ENCODE data around the gene HPX. TPM values are rescaled to one million over a fixed set of nuclear protein-coding genes. Genes with fewer than 3 reads are reported as not detected.

The HPX gene
- total RNA-seq, 4 donors from 2014 or later = 0.31 to 3.6 TPM; not detected in 2

GRCh38 chr11:6433998-6434660 is 6.7 kb downstream of the HPX start:
- H3K36me3 ChIP-seq = no peaks in the 10 kb centered on the region
- ATAC-seq = no peak
- H3K27ac ChIP-seq = no peak overlapping the region
- H3K9me3 ChIP-seq = no peaks in the 10 kb centered on the region
- 78 to 80% methylated on average over 3 to 5 of the region's 5 CpGs for WGBS, 2 donors (ENCODE audit: low coverage in 1 of 2)
- TF ChIP-seq EP300 (IDR thresholded peaks at IDR 0.05) = no peak
- no peak for TF ChIP-seq CTCF (IDR thresholded peaks at IDR 0.05)
- TF ChIP-seq POLR2A (IDR thresholded peaks at IDR 0.05) = no peak
- no peak for TF ChIP-seq POLR2AphosphoS5 (IDR thresholded peaks at IDR 0.05)
- H3K4me1 ChIP-seq = no peaks in the 10 kb centered on the region
- no peaks in the 10 kb centered on the region for H3K27me3 ChIP-seq
- H3K4me3 ChIP-seq = no peak overlapping the region

- no peaks in the 10 kb centered on the region for H3K36me3 ChIP-seq
- 93% methylated on average over 3 of the region's 3 CpGs; no CpG with 5 or more reads in 1 of the 2 donors for WGBS, 2 donors (ENCODE audit: low coverage in 1 of 2)
- no peaks in the 10 kb centered on the region for H3K9me3 ChIP-seq
- H3K4me3 ChIP-seq = no peak overlapping the region
- no peak for TF ChIP-seq POLR2A (IDR thresholded peaks at IDR 0.05)
- TF ChIP-seq EP300 (IDR thresholded peaks at IDR 0.05) = no peak
- ATAC-seq = no peak
- H3K4me1 ChIP-seq = no peaks in the 10 kb centered on the region
- no peak overlapping the region for H3K27ac ChIP-seq
- no peaks in the 10 kb centered on the region for H3K27me3 ChIP-seq
These were observed 8.9 kb downstream of the HPX start for GRCh38 chr11:6431861-6432260.

- TF ChIP-seq POLR2AphosphoS5 (IDR thresholded peaks at IDR 0.05) = no peak
- no peak for TF ChIP-seq POLR2A (IDR thresholded peaks at IDR 0.05)
- no peak for TF ChIP-seq EP300 (IDR thresholded peaks at IDR 0.05)
- TF ChIP-seq CTCF (IDR thresholded peaks at IDR 0.05) = no peak
- no peak for ATAC-seq
- H3K27me3 ChIP-seq = no peaks in the 10 kb centered on the region
- no peaks in the 10 kb centered on the region for H3K36me3 ChIP-seq
- H3K4me3 ChIP-seq = no peak overlapping the region
- H3K4me1 ChIP-seq = no peaks in the 10 kb centered on the region
- no peak overlapping the region for H3K27ac ChIP-seq
- no peaks in the 10 kb centered on the region for H3K9me3 ChIP-seq
These were observed 13.3 kb downstream of the HPX start for GRCh38 chr11:6427516-6427915.

GRCh38 chr11:6420677-6421076 is 20.1 kb downstream of the HPX start:
- ATAC-seq = no peak
- Histone ChIP-seq H3K4me3 (no peak overlapping the region), H3K36me3 (no peaks in the 10 kb centered on the region), H3K4me1 (peaks cover 3 to 36% (median 12%) of the 10 kb centered on the region in 3 donors), H3K9me3 (no peaks in the 10 kb centered on the region), H3K27me3 (no peaks in the 10 kb centered on the region), H3K27ac (no peak overlapping the region)
- TF ChIP-seq EP300 (IDR thresholded peaks at IDR 0.05) = no peak
- no peak for TF ChIP-seq CTCF (IDR thresholded peaks at IDR 0.05)
- no peak for TF ChIP-seq POLR2AphosphoS5 (IDR thresholded peaks at IDR 0.05)
- no peak for TF ChIP-seq POLR2A (IDR thresholded peaks at IDR 0.05)
- 85 to 100% methylated on average over 1 to 3 of the region's 3 CpGs for WGBS, 2 donors (ENCODE audit: low coverage in 1 of 2)

GRCh38 chr11:6419009-6419631 is 21.7 kb downstream of the HPX start, which contains the start of gene APBB1:
Gene APBB1 (minus strand): TSS chr11:6419094. CDS start chr11:6411347, 7,747 bp downstream.
- H3K4me3 ChIP-seq = peak within 1 kb of the TSS; percentile 76 to 100
- H3K4me1 ChIP-seq = peaks cover 3 to 52% (median 17%) of the 10 kb centered on the region in 3 donors
- WGBS, 2 donors (ENCODE audit: low coverage in 1 of 2) = 0% methylated on average over 1 of the region's 75 CpGs; no CpG with 5 or more reads in 1 of the 2 donors
- peak; percentile 90 for ATAC-seq
- H3K9me3 ChIP-seq = no peaks in the 10 kb centered on the region
- H3K27ac ChIP-seq = peak within 1 kb of the TSS; percentile 88 to 97 (median 94)
- TF ChIP-seq POLR2AphosphoS5 (IDR thresholded peaks at IDR 0.05) (peak; percentile 54), POLR2A (IDR thresholded peaks at IDR 0.05) (peak; percentile 82 to 86), EP300 (IDR thresholded peaks at IDR 0.05) (no peak), CTCF (IDR thresholded peaks at IDR 0.05) (peak in 2 of 4 experiments; percentile 39 to 43)
- H3K27me3 ChIP-seq = no peaks in the 10 kb centered on the region
- H3K36me3 ChIP-seq = no peaks in the 10 kb centered on the region

All from gastroesophageal sphincter (tissue), 4 donors.